ENCODE results near the gene STXBP2.

The STXBP2 gene

DNA sequence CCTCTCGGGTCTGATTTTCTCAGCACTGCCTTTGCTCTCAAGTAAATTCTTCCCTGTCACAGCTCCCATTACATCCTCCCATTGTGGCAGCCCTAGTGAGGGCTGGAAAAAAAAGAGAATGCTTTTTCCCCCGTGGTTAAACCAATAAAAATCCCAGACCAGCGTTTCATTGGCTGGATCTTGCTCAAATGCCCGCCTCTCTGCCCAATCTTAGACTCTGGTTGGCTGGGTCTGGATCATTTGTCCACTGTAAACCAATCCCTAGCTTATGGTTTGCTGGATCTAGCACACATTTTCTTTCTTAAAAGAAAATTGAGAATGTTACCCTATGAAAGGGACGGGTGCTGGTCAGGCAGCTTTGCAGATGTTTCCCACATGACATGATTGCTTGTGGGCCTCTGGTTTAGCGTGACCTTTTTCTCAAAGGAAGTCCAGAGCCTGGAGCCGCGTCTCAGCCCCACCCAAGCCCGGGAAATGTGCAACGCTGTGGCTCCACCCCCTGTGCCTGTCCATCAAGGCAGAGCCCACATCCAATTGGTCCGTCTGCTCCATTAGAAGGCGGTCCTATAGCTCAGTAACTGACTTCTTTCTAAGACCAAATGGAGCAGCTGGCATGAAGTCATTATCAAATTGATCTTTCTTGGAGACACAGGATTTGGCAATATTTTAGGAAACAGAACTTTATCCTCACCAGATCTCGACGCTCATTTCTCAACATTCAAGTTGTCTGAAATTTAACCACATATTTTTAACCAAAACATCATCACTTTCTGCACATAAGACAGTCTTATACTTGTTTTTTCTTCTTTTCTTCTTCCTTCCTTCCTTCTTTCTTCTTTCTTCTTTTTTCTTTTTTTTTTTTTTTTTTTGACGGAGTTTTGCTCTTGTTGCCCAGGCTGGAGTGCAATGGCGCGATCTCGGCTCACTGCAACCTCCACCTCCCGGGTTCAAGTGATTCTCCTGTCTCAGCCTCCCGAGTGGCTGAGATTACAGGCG is 37.4 kb downstream of the STXBP2 start:
- POLR2A ChIA-PET: interaction anchor here (0.6 kb wide), 1 partner anchor 184 kb away, joined by 3 read pairs; no protein-coding TSS in a partner anchor
- Histone ChIP-seq H3K36me3 (ENCODE audit: control insufficient read depth in 4 of 4, insufficient read depth in 4 of 4, low read length in 3 of 4) (no peaks in the 10 kb centered on the region), H3K27me3 (replicated peaks in 2 of 5; ENCODE audit: control insufficient read depth in 4 of 5, insufficient read depth in 5 of 5, low read length in 4 of 5) (peaks cover 0 to 27% (median 6%) of the 10 kb centered on the region in 5 experiments), H3K27ac (ENCODE audit: insufficient read depth in 1 of 2, low read depth in 1 of 2, low read length in 2 of 2, poor library complexity in 1 of 2, severe bottlenecking in 2 of 2) (no peak overlapping the region), H3K4me3 (ENCODE audit: control insufficient read depth in 1 of 7, extremely low read depth in 1 of 7, insufficient read depth in 4 of 7, low read depth in 2 of 7, low read length in 6 of 7) (no peak overlapping the region), H3K9me3 (ENCODE audit: control extremely low read depth in 1 of 5, control insufficient read depth in 4 of 5, insufficient read depth in 2 of 5, low read depth in 1 of 5, low read length in 4 of 5) (peaks cover 0 to 5% (median 1%) of the 10 kb centered on the region in 5 experiments), H3K4me1 (ENCODE audit: control extremely low read depth in 1 of 4, control insufficient read depth in 4 of 4, insufficient read depth in 4 of 4, low read length in 3 of 4) (peaks cover 0 to 49% (median 37%) of the 10 kb centered on the region in 4 experiments)
- peak in 2 of 3 donors; percentile 73 for DNase-seq
- CTCF ChIA-PET: no interaction called here
- WGBS (ENCODE audit: insufficient coverage): 57% methylated on average over 14 of the region's 21 CpGs

DNA sequence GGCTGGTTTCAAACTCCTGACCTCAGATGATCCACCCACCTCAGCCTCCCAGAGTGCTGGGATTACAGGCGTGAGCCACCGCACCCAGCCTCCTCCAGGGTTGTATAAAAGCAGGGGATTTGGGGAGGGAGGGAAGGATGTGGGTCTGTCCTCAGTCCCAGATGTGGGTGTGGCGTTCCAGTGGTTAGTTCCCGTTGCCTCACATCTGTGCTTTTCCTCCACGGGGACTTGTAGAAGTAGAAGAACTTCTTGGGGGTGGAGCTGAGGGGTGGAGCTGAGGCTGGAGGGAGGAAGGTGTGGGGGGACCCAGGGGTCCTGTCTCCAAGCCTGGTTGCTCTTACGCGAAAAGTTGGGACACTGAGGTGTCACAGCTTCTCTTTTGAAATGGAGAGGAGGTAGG is 39.5 kb downstream of the STXBP2 start:
- Histone ChIP-seq H3K4me1 (ENCODE audit: control extremely low read depth in 1 of 4, control insufficient read depth in 4 of 4, insufficient read depth in 4 of 4, low read length in 3 of 4) (peaks cover 0 to 49% (median 41%) of the 10 kb centered on the region in 4 experiments), H3K36me3 (ENCODE audit: control insufficient read depth in 4 of 4, insufficient read depth in 4 of 4, low read length in 3 of 4) (no peaks in the 10 kb centered on the region), H3K9me3 (ENCODE audit: control extremely low read depth in 1 of 5, control insufficient read depth in 4 of 5, insufficient read depth in 2 of 5, low read depth in 1 of 5, low read length in 4 of 5) (peaks cover 0 to 5% (median 1%) of the 10 kb centered on the region in 5 experiments), H3K27me3 (replicated peaks in 2 of 5; ENCODE audit: control insufficient read depth in 4 of 5, insufficient read depth in 5 of 5, low read length in 4 of 5) (peaks cover 0 to 12% (median 0%) of the 10 kb centered on the region in 5 experiments), H3K27ac (ENCODE audit: insufficient read depth in 1 of 2, low read depth in 1 of 2, low read length in 2 of 2, poor library complexity in 1 of 2, severe bottlenecking in 2 of 2) (no peak overlapping the region), H3K4me3 (ENCODE audit: control insufficient read depth in 1 of 7, extremely low read depth in 1 of 7, insufficient read depth in 4 of 7, low read depth in 2 of 7, low read length in 6 of 7) (peak overlapping the region in 5 of 7 experiments; percentile 43 to 57 (median 50))
- ChIA-PET POLR2A (interaction anchor here (0.7 kb wide), 1 partner anchor 35 kb away, joined by 3 read pairs; no protein-coding TSS in a partner anchor), CTCF (interaction anchor here (2.9 kb wide), 1 partner anchor 25 kb away, joined by 16 read pairs; no protein-coding TSS in a partner anchor)
- WGBS (ENCODE audit: insufficient coverage): 0% methylated on average over 1 of the region's 7 CpGs
- DNase-seq: peak in 2 of 3 donors; percentile 53 to 55

DNA sequence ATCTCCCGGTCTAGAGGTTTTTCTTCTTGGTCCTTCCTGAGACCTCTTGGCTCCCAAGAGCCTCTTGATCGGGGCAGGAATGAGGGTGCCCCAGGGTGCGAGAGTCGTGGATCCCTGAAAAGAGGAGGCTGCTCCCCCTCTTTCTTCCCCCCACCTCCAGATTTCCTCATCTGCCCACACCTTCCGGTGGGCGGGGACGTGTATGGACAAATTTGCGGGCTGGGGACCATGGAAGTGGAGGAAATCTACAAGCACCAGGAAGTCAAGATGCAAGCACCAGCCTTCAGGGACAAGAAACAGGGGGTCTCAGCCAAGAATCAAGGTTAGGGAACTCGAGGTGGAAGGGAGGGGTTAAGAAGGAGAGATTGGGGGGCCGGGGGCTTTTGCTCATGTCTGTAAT is 39.9 kb downstream of the STXBP2 start, which contains the start of gene MCEMP1:
Gene MCEMP1 (plus strand): TSS at position 237 of the 400 bp plus-strand sequence. CDS start 31 bp downstream, at position 268.
- CTCF ChIA-PET: interaction anchor here (2.3 to 2.9 kb wide), 2 partner anchors 25 to 123 kb away, joined by 16 to 18 read pairs; no protein-coding TSS in a partner anchor

DNA sequence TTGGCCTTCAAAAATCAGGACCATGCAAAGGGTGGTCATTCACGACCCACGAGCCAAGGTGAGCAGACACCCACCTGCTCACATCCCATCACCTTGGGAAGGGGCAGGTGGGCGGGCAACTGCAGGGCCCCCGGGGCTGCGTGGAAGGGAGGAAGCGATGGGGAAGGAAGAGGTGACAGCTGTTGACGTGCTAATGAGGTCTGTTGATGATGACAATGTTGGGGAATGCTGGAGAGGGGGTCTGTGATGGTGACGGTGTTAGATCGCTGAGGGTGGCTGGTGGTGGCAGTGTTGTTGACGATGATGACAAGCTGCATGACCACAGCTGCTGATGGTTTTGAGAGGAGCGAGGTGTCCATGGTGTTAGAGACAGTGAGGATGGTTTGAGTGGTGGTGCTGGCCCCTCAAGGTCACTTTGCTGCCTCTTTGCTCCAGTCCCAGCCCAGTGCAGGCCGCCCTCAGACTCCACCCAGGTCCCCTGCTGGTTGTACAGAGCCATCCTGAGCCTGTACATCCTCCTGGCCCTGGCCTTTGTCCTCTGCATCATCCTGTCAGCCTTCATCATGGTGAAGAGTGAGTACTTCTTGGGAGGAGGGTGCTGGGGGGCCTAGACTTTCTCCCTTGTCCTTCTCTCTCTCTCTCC is 40.9 kb downstream of the STXBP2 start:
- 45% methylated on average over 11 of the region's 12 CpGs for WGBS (ENCODE audit: insufficient coverage)
- Histone ChIP-seq H3K27me3 (replicated peaks in 2 of 5; ENCODE audit: control insufficient read depth in 4 of 5, insufficient read depth in 5 of 5, low read length in 4 of 5) (peaks cover 0 to 6% (median 0%) of the 10 kb centered on the region in 5 experiments), H3K4me1 (ENCODE audit: control extremely low read depth in 1 of 4, control insufficient read depth in 4 of 4, insufficient read depth in 4 of 4, low read length in 3 of 4) (peaks cover 0 to 58% (median 51%) of the 10 kb centered on the region in 4 experiments), H3K36me3 (ENCODE audit: control insufficient read depth in 4 of 4, insufficient read depth in 4 of 4, low read length in 3 of 4) (peaks cover 0 to 8% (median 5%) of the 10 kb centered on the region in 4 experiments), H3K9me3 (ENCODE audit: control extremely low read depth in 1 of 5, control insufficient read depth in 4 of 5, insufficient read depth in 2 of 5, low read depth in 1 of 5, low read length in 4 of 5) (peaks cover 0 to 5% (median 1%) of the 10 kb centered on the region in 5 experiments), H3K27ac (ENCODE audit: insufficient read depth in 1 of 2, low read depth in 1 of 2, low read length in 2 of 2, poor library complexity in 1 of 2, severe bottlenecking in 2 of 2) (no peak overlapping the region), H3K4me3 (ENCODE audit: control insufficient read depth in 1 of 7, extremely low read depth in 1 of 7, insufficient read depth in 4 of 7, low read depth in 2 of 7, low read length in 6 of 7) (peak overlapping the region in 1 of 7 experiments; percentile 38)
- peak in 2 of 3 donors; percentile 59 to 60 for DNase-seq
- POLR2A ChIA-PET: interaction anchor here (0.9 kb wide), 1 partner anchor 41 kb away, joined by 3 read pairs; the partner anchor contains the start of gene STXBP2
- CTCF ChIA-PET: interaction anchor here (0.7 to 2.9 kb wide), 5 partner anchors 17 to 122 kb away, joined by 3 to 18 read pairs (median 5); no protein-coding TSS in a partner anchor

More for the DNA sequence above, 39.9 kb downstream of the STXBP2 start, which contains the start of gene MCEMP1:
- Histone ChIP-seq H3K4me3 (ENCODE audit: control insufficient read depth in 1 of 7, extremely low read depth in 1 of 7, insufficient read depth in 4 of 7, low read depth in 2 of 7, low read length in 6 of 7) (peak within 1 kb of the TSS in 5 of 7 experiments; percentile 43 to 57 (median 50)), H3K4me1 (ENCODE audit: control extremely low read depth in 1 of 4, control insufficient read depth in 4 of 4, insufficient read depth in 4 of 4, low read length in 3 of 4) (peaks cover 0 to 53% (median 46%) of the 10 kb centered on the region in 4 experiments), H3K9me3 (ENCODE audit: control extremely low read depth in 1 of 5, control insufficient read depth in 4 of 5, insufficient read depth in 2 of 5, low read depth in 1 of 5, low read length in 4 of 5) (peaks cover 0 to 5% (median 1%) of the 10 kb centered on the region in 5 experiments), H3K27me3 (replicated peaks in 2 of 5; ENCODE audit: control insufficient read depth in 4 of 5, insufficient read depth in 5 of 5, low read length in 4 of 5) (peaks cover 0 to 9% (median 0%) of the 10 kb centered on the region in 5 experiments), H3K36me3 (ENCODE audit: control insufficient read depth in 4 of 4, insufficient read depth in 4 of 4, low read length in 3 of 4) (no peaks in the 10 kb centered on the region), H3K27ac (ENCODE audit: insufficient read depth in 1 of 2, low read depth in 1 of 2, low read length in 2 of 2, poor library complexity in 1 of 2, severe bottlenecking in 2 of 2) (no peak within 1 kb of the TSS)
- 5% methylated on average over 4 of the region's 10 CpGs for WGBS (ENCODE audit: insufficient coverage)
- POLR2A ChIA-PET: no interaction called here
- DNase-seq: peak in 1 of 3 donors; percentile 36

DNA sequence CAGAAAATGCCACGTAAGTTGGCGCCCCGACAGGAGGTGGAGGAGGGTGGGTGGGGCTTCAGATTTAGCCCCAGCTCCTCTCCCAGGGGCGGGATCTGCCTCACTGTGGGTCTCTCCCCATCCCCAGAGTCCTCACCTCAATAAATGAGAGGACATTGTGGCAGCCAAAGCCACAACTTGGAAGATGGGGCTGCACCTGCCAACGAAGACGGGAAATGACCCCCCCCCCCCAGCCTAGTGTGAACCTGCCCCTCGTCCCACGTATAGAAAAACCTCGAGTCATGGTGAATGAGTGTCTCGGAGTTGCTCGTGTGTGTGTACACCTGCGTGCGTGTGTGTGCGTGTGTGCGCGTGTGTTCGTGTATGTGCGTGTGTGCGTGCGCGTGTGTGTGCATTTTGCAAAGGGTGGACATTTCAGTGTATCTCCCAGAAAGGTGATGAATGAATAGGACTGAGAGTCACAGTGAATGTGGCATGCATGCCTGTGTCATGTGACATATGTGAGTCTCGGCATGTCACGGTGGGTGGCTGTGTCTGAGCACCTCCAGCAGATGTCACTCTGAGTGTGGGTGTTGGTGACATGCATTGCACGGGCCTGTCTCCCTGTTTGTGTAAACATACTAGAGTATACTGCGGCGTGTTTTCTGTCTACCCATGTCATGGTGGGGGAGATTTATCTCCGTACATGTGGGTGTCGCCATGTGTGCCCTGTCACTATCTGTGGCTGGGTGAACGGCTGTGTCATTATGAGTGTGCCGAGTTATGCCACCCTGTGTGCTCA is 42.3 kb downstream of the STXBP2 start:
- POLR2A ChIA-PET: no interaction called here
- CTCF ChIA-PET: interaction anchor here (1.3 to 2.3 kb wide), 3 partner anchors 19 to 121 kb away, joined by 3 to 18 read pairs (median 5); no protein-coding TSS in a partner anchor
- Histone ChIP-seq H3K27me3 (replicated peaks in 2 of 5; ENCODE audit: control insufficient read depth in 4 of 5, insufficient read depth in 5 of 5, low read length in 4 of 5) (no peaks in the 10 kb centered on the region), H3K36me3 (ENCODE audit: control insufficient read depth in 4 of 4, insufficient read depth in 4 of 4, low read length in 3 of 4) (peaks cover 0 to 16% (median 9%) of the 10 kb centered on the region in 4 experiments), H3K27ac (ENCODE audit: insufficient read depth in 1 of 2, low read depth in 1 of 2, low read length in 2 of 2, poor library complexity in 1 of 2, severe bottlenecking in 2 of 2) (no peak overlapping the region), H3K4me3 (ENCODE audit: control insufficient read depth in 1 of 7, extremely low read depth in 1 of 7, insufficient read depth in 4 of 7, low read depth in 2 of 7, low read length in 6 of 7) (peak overlapping the region in 1 of 7 experiments; percentile 28), H3K9me3 (ENCODE audit: control extremely low read depth in 1 of 5, control insufficient read depth in 4 of 5, insufficient read depth in 2 of 5, low read depth in 1 of 5, low read length in 4 of 5) (no peaks in the 10 kb centered on the region), H3K4me1 (ENCODE audit: control extremely low read depth in 1 of 4, control insufficient read depth in 4 of 4, insufficient read depth in 4 of 4, low read length in 3 of 4) (peaks cover 0 to 58% (median 51%) of the 10 kb centered on the region in 4 experiments)
- WGBS (ENCODE audit: insufficient coverage): 49% methylated on average over 26 of the region's 30 CpGs
- DNase-seq: peak; percentile 78 to 88 (median 79)
